GM12875 (cell line): Measurements from ENCODE around the gene HIVEP3.

ENCODE experiments used
- H3K4me3 ChIP-seq: one replicate; pipeline ENCODE4 v1.5.1; 2011; ENCODE audit warnings: low read depth, low read length, control low read depth
- TF ChIP-seq, protein P1 (sequence below): IDR thresholded peaks from 2 replicates; pipeline ENCODE4 v1.5.1; 2011; ENCODE audit warnings: low read depth, mild to moderate bottlenecking, control low read depth, inconsistent platforms, low read length, moderate library complexity, borderline replicate concordance; ENCODE audit not compliant: insufficient read depth

The HIVEP3 gene

GRCh38 chr1:41547781-41548560, 370.8 kb downstream of the HIVEP3 start:
- H3K4me3 ChIP-seq = no peak overlapping the region
- TF ChIP-seq, protein P1, sequence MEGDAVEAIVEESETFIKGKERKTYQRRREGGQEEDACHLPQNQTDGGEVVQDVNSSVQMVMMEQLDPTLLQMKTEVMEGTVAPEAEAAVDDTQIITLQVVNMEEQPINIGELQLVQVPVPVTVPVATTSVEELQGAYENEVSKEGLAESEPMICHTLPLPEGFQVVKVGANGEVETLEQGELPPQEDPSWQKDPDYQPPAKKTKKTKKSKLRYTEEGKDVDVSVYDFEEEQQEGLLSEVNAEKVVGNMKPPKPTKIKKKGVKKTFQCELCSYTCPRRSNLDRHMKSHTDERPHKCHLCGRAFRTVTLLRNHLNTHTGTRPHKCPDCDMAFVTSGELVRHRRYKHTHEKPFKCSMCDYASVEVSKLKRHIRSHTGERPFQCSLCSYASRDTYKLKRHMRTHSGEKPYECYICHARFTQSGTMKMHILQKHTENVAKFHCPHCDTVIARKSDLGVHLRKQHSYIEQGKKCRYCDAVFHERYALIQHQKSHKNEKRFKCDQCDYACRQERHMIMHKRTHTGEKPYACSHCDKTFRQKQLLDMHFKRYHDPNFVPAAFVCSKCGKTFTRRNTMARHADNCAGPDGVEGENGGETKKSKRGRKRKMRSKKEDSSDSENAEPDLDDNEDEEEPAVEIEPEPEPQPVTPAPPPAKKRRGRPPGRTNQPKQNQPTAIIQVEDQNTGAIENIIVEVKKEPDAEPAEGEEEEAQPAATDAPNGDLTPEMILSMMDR = no peak

DNA sequence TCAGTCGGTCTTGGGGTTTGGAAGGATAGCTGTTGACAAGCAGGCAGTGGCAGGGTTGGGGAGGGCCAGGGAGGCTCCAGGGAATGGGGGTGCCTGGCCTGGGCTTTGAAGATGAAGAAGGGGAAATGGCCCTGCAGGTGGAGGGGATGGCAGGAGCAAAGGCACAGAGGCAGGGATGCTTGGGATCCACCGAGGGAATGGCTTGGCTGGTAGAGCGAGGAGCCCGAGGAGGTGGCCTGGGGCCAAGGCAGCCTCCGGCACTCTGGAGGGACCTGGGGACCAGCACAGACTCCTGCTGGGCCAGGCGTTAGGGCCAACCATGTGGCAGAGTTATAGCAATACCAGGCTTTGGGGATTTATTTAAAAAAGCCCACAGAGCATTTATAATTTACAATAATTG, 371.4 kb downstream of the HIVEP3 start:
- TF ChIP-seq, protein P1 = no peak
- H3K4me3 ChIP-seq = no peak overlapping the region

DNA sequence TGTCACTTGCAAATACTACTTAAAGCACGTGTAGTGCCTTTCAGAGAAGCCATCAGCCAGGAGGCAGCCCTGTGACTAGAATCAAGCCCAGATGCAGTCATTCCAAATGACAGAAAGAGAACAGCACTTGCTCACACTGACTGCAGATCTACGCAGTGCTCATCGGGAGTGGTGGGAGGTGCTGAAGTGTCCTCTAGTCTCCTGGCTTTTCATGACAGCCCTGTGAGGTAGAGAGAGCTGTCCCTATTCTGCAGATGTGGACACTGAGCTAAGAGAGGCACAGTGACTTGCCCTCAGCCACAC, 371.9 kb downstream of the HIVEP3 start:
- H3K4me3 ChIP-seq = no peak overlapping the region
- TF ChIP-seq, protein P1 = no peak

GRCh38 chr1:41545996-41546832, 372.5 kb downstream of the HIVEP3 start:
- TF ChIP-seq, protein P1 = no peak
- H3K4me3 ChIP-seq = no peak overlapping the region

DNA sequence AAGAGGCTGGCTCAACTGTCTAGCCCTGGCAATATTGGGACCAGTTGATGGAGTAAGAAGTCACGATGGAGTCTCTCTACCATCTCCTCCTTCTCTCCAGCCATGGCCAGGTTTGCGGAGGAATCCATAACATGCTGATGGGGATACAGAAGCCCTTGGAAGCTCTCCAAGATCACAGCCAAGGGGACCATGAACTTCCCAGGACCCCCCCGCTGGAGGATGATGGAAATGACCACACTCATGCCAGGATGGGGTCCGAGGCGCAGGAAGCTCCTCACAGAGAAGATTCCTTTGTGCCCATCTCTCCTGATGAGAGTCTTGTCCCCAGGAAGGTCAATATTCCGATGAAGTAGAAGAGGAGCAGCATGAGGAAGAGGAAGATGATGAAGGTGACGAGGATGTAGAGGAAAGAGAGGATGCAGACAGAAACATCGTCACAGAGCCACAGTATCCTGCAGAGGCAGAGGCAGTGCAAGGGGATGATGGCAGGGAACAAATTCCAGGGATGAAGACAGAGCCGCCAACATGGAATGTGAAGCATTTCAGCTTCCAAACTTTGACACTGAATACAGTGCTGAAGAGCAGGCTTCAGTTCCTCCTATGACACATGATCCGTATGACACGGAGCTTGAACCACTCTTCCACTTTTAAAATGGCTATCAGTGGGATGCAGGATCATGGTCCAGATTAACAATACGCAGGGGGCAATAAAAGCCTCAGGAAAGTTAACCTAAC, 376.4 kb downstream of the HIVEP3 start:
- H3K4me3 ChIP-seq = no peak overlapping the region
- TF ChIP-seq, protein P1 = no peak

- TF ChIP-seq, protein P1 = no peak
- H3K4me3 ChIP-seq = no peak overlapping the region
Observed at GRCh38 chr1:41541592-41541952, 377.1 kb downstream of the HIVEP3 start.
